ENCODE results near the gene ANKRD28.
A peak's percentile ranks its signal among the peaks of the same experiment; 100 is the strongest.
"Not testable (repeated sequence)": the region's sequence is repeated elsewhere in the genome, so short reads cannot be mapped to it uniquely, and the experiment has no call there.

Gene ANKRD28

GRCh38 chr3:15819043-15819442, 21.3 kb upstream of the ANKRD28 start:
- 0 out of 2 replicates have a peak overlapping the region, but pooled peaks have one; percentile 62 for H3K4me2 ChIP-seq
- no peaks in the 10 kb centered on the region for H3K27me3 ChIP-seq (ENCODE audit: insufficient read depth, low read depth)
- no peak overlapping the region for H2AFZ ChIP-seq (ENCODE audit: low read depth)
- no peak overlapping the region for H3K4me3 ChIP-seq (IDR thresholded peaks at IDR 0.05; ENCODE audit: insufficient read depth, low read depth, low read length)
- no peaks in the 10 kb centered on the region for H4K20me1 ChIP-seq (ENCODE audit: insufficient read depth)
- peaks cover 6% of the 10 kb centered on the region; the same call in 1 of the 2 replicates for H3K79me2 ChIP-seq (ENCODE audit: insufficient read depth, low read depth)
- no peaks in the 10 kb centered on the region for H3K36me3 ChIP-seq (ENCODE audit: insufficient read depth)
- H3K4me1 ChIP-seq (ENCODE audit: low read depth, poor library complexity, severe bottlenecking) = peaks cover 43% of the 10 kb centered on the region
- H3K9ac ChIP-seq = no peak overlapping the region
- TF ChIP-seq CTCF (conservative IDR thresholded peaks at IDR 0.05; ENCODE audit: low read depth, low read length) = no peak
- no peak overlapping the region for H3K27ac ChIP-seq

- Histone ChIP-seq H3K27me3 (ENCODE audit: insufficient read depth, low read depth) (no peaks in the 10 kb centered on the region), H3K79me2 (ENCODE audit: insufficient read depth, low read depth) (0 out of 2 replicates have a peak, but pooled peaks cover 6% of the 10 kb centered on the region), H4K20me1 (ENCODE audit: insufficient read depth) (no peaks in the 10 kb centered on the region), H3K27ac (no peak overlapping the region), H2AFZ (ENCODE audit: low read depth) (no peak overlapping the region), H3K4me3 (IDR thresholded peaks at IDR 0.05; ENCODE audit: insufficient read depth, low read depth, low read length) (no peak overlapping the region), H3K4me2 (no peak overlapping the region), H3K36me3 (ENCODE audit: insufficient read depth) (no peaks in the 10 kb centered on the region), H3K9ac (no peak overlapping the region), H3K4me1 (ENCODE audit: low read depth, poor library complexity, severe bottlenecking) (peaks cover 56% of the 10 kb centered on the region)
- 0 out of 2 replicates have a peak, but pooled peaks have one; percentile 9 for TF ChIP-seq CTCF (conservative IDR thresholded peaks at IDR 0.05; ENCODE audit: low read depth, low read length)
These were observed 17.9 kb upstream of the ANKRD28 start for GRCh38 chr3:15815696-15816095.

GRCh38 chr3:15813079-15813478, 15.3 kb upstream of the ANKRD28 start:
- H3K27me3 ChIP-seq (ENCODE audit: insufficient read depth, low read depth); H3K27ac ChIP-seq; H3K9ac ChIP-seq; H2AFZ ChIP-seq (ENCODE audit: low read depth); H3K79me2 ChIP-seq (ENCODE audit: insufficient read depth, low read depth); H3K36me3 ChIP-seq (ENCODE audit: insufficient read depth); H3K4me3 ChIP-seq (IDR thresholded peaks at IDR 0.05; ENCODE audit: insufficient read depth, low read depth, low read length); H4K20me1 ChIP-seq (ENCODE audit: insufficient read depth); H3K4me2 ChIP-seq: not testable (repeated sequence)
- H3K4me1 ChIP-seq (ENCODE audit: low read depth, poor library complexity, severe bottlenecking) = peaks cover 69% of the 10 kb centered on the region

- no peak overlapping the region for H3K4me3 ChIP-seq (IDR thresholded peaks at IDR 0.05; ENCODE audit: insufficient read depth, low read depth, low read length)
- peak; percentile 61; the same call in 1 of the 2 replicates for TF ChIP-seq CTCF (conservative IDR thresholded peaks at IDR 0.05; ENCODE audit: low read depth, low read length)
These were observed 14.4 kb upstream of the ANKRD28 start for GRCh38 chr3:15812183-15812582.

GRCh38 chr3:15810702-15811101, 12.9 kb upstream of the ANKRD28 start:
- H3K4me3 ChIP-seq (IDR thresholded peaks at IDR 0.05; ENCODE audit: insufficient read depth, low read depth, low read length) = no peak overlapping the region
- no peaks in the 10 kb centered on the region for H3K27me3 ChIP-seq (ENCODE audit: insufficient read depth, low read depth)
- TF ChIP-seq CTCF (conservative IDR thresholded peaks at IDR 0.05; ENCODE audit: low read depth, low read length) = no peak
- H4K20me1 ChIP-seq (ENCODE audit: insufficient read depth) = no peaks in the 10 kb centered on the region
- no peak overlapping the region for H2AFZ ChIP-seq (ENCODE audit: low read depth)
- no peak overlapping the region for H3K9ac ChIP-seq
- no peaks in the 10 kb centered on the region for H3K36me3 ChIP-seq (ENCODE audit: insufficient read depth)
- peaks cover 65% of the 10 kb centered on the region for H3K4me1 ChIP-seq (ENCODE audit: low read depth, poor library complexity, severe bottlenecking)
- no peaks in the 10 kb centered on the region for H3K79me2 ChIP-seq (ENCODE audit: insufficient read depth, low read depth)
- H3K27ac ChIP-seq = no peak overlapping the region
- H3K4me2 ChIP-seq = no peak overlapping the region

More at GRCh38 chr3:15812183-15812582, 14.4 kb upstream of the ANKRD28 start:
- Histone ChIP-seq H3K27me3 (ENCODE audit: insufficient read depth, low read depth) (no peaks in the 10 kb centered on the region), H2AFZ (ENCODE audit: low read depth) (no peak overlapping the region), H3K4me2 (no peak overlapping the region), H4K20me1 (ENCODE audit: insufficient read depth) (no peaks in the 10 kb centered on the region), H3K4me1 (ENCODE audit: low read depth, poor library complexity, severe bottlenecking) (peaks cover 66% of the 10 kb centered on the region), H3K79me2 (ENCODE audit: insufficient read depth, low read depth) (no peaks in the 10 kb centered on the region), H3K27ac (no peak overlapping the region), H3K9ac (no peak overlapping the region), H3K36me3 (ENCODE audit: insufficient read depth) (no peaks in the 10 kb centered on the region)
